NCI-H524 treated with DMSO at 0.1 percent for 48 hours (cell line): Measurements from ENCODE around the gene UBE2QL1.

Source experiments
- DNase-seq: peaks from one replicate; lab custom pipeline; 2025; lab: John Stamatoyannopoulos, UW

Gene UBE2QL1

GRCh38 chr5:6535594-6535993 lies 86.9 kb downstream of the UBE2QL1 start:
- no peak for DNase-seq

DNA sequence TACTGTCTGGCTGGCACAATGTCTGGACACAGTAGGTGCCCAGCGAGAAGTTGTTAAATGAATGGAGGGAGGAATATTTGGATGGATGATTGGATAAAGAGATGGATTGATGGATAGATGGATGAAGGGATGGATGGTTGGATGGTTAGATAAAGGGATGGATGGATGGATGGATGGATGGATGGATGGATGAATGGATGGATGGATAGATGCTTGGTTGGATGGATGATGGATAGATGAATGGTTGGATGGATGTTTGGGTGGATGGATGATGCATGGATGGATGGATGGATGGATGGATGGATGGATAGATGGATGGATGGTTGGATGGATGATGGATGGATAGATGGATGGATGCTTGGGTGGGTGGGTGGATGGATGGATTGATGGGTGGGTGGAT lies 90.4 kb downstream of the UBE2QL1 start:
- DNase-seq, result no peak

DNA sequence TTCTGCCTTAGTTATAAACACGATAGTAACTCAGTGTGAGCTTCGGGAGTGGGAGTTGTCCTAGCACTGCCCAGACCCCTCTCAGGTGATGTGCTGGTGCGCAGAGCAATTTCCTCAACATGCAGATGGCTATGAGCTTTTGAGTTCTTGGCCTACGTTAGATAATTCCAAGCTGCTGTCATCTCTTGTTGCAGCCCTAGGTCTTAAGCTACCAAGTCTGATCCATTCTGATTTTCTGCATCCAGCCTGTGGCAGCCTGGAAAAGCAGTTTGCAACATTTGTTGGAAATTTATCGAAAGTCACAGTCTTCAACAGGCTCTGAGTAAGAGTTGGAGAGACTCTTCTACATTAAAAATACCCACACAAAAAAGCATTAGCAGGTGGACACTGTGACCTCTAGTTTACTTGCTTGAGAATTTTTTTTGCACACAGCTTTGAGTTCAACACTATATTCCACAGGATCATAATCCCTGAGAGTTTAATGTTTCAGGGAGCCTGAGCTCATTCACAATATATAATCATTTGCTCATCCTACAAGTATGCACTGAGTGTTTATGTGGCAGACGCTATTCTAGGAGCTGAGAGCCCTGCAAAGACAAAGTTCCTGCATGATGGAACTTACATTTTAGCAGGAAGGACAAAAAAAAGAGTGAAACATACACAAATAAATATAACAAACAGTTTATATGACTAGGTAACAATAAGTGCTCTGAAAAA lies 91.6 kb downstream of the UBE2QL1 start:
- no peak for DNase-seq

- DNase-seq, result no peak
These were observed 92.8 kb downstream of the UBE2QL1 start for GRCh38 chr5:6541256-6542013.

DNA sequence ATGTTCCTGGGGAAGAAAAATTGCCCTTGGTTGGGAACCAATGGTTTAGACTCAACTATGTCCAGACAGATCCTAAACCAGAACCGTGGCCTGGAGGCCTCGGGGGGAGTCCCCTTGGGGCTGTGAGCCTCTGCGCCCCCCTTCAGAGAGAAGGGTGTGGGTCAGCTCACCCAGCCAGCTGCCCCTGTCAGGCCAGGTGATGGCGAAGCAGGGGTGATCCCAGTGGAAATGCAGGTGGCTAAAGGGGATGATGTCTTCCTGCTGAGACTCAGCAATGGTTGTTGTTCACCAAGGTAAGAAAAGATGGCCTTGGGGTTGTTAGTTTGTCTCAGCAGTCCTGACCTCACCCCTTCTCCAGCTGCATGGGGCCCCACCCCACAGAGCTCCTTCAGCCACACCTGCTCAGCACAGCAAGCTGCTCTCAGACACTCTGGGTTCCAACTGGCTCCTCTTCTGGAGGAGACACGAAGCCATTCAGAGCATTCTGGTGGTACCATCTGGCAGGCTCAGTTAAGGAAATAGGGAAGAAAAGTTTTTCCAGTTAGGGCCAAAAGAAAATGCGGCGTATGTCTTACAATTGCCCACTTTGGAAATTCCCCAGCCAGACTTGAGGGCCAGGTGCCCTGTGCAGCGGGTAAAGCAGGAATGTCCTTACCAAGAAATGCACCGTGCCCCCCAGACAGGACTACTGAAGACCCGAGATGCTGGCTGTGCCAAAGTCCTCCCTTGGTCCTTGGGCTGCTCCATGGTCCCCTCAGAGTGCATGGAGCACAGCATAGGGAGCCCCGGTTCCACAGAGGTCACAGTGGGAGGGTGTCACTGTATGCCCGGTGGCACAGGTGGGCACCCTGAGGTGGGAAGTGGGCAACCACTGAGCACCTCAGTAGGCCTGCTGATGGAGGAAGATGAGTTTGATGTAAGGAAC lies 94.0 kb downstream of the UBE2QL1 start:
- peak; percentile 67 for DNase-seq

GRCh38 chr5:6543346-6543730 lies 94.7 kb downstream of the UBE2QL1 start:
- no peak for DNase-seq

DNA sequence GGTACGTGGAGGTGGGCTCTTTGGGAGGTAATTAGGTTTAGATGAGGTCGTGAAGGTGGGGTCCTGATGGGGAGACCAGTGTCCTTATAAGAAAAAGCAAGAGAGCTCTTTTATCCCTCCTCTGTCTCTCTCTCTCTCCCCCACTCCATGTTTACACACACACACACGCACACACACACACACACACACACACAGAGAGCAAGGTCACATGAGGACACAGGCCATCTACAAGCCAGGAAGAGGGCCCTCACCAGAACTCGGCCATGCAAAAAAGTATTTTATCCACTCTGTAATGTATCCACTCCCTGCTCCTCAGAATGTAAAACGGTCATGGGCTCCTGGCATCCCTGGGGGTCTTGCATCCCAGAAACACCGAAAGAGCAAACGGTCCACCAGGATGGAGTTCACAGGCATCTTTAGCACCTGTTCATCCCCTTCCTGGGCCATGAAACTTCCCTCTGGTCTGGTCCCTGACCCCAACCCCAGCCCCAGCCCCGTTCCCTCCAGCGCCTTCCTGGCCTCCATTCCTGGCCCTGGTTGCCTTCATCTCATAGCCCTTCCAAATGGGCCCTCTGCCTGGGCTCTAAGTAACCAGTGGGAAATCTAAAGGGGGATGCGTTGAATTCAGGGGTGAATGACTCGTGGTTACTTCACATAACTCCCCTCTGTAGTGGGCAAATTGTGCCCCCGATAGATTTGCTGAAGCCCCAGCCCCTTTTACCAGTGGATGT lies 95.3 kb downstream of the UBE2QL1 start:
- DNase-seq, result no peak
